NOMO-1 (cell line): ENCODE results near the gene BDKRB2.

ENCODE experiments used
- DNase-seq, 2 experiments: peaks; one replicate each; lab custom pipeline; 2025; ENCODE audit not compliant: unreplicated experiment in 2 of 2; lab: John Stamatoyannopoulos, UW

BDKRB2 gene

DNA sequence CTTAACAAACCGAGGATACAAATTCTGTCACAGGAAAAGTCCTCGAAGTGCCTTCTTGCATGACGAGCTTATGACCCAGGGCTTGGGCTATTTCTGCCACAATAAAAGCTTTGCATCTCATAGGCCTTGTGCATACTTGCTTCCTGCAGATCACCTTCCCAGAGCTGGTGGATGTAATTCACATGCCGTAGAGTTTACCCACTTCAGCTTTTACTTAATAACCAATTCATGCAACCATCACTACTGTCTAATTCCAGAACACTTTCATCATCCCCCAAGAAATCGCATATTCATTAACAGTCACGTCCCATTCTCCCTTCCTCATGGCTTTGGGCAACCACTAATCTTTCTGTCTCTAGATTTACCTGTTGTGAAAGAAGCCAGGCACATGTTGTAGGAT lies 42.4 kb downstream of the BDKRB2 start:
- no peak for DNase-seq

GRCh38 chr14:96249029-96249428 lies 44.4 kb downstream of the BDKRB2 start:
- DNase-seq, result peak; percentile 92 to 95

- DNase-seq, result no peak
These were observed 45.8 kb downstream of the BDKRB2 start for GRCh38 chr14:96250485-96250884.

DNA sequence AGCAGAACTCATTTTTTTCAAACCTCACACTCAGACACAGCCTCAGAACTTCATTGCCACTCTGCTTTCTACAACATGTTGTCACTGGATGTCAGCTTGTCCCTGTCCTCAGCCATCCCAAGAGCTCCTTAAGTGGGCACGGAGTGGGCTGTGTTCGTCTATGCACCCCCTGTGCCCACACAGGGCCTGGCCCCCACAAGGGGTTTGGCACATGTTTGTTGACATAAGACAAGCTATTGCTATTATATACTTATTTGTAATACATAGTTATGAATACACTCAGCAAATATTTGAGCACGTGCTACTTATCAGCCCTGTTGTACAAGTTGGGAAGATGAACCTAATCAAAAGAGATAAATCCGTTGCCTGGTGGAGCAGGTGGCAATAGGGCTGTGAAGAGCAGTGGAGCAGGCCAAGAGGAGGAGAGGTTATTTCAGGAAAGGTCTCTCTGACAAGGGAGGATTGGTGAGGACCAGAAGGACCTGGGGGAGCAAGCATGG lies 47.1 kb downstream of the BDKRB2 start:
- no peak for DNase-seq

- DNase-seq, result no peak
These were observed 47.8 kb downstream of the BDKRB2 start for GRCh38 chr14:96252323-96252998.

DNA sequence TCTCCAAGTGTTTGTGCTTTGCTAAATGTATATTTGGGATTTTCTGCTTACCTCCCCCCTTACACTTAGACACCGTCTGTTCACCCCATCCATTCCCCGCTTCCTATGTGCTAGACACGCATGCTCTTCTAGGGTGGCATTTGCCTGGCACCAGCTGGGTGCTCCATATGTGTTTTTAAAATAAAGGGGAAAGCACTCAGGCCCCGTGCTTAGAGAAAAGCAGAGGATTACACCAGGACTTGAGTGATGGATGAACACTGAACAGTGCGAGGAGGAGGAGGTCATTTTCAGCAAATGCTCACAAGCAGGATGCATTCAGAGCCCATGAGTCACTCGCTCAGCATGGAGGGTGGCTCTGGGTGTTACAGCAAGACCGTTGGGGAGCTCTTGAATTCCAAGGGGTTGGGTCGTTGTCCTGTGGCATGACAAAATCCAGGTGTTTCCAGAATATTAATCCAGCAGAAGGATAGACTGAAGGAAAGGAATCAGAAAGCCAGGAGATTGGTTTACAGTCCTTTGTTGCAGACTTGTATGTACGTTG lies 48.4 kb downstream of the BDKRB2 start:
- no peak for DNase-seq

GRCh38 chr14:96254687-96255086 lies 50.0 kb downstream of the BDKRB2 start:
- DNase-seq, result no peak

GRCh38 chr14:96255501-96256366 lies 51.1 kb downstream of the BDKRB2 start, which contains the start of gene BDKRB1:
TSS of gene BDKRB1 (plus strand) at chr14:96256210. CDS start at chr14:96263683, 7,473 bp downstream.
- DNase-seq, result no peak

GRCh38 chr14:96256407-96256806 lies 51.8 kb downstream of the BDKRB2 start:
- no peak for DNase-seq

- DNase-seq, result no peak
These were observed 52.4 kb downstream of the BDKRB2 start for GRCh38 chr14:96257056-96257455.

GRCh38 chr14:96257900-96258299 lies 53.3 kb downstream of the BDKRB2 start:
- DNase-seq, result no peak

- DNase-seq, result peak; percentile 11 to 52
These were observed 55.7 kb downstream of the BDKRB2 start for GRCh38 chr14:96260341-96260821.

DNA sequence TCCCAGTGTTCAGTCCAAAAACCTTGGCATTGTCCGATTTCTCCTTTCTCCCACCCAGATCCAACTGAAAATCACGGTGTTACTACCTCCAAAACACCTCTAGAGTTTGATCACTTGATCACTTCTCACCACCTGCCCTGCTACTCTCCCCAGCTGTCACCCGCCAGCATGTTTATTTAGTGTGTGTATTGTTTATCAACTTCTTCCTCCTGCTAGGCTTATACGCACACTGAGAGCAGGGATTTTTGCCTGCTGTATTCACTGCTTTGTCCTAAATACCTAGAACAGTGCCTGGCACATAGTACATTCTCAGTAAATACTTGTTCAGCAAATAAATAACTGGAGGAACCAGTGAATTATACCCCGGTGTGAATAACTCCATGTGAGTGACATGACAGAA lies 56.4 kb downstream of the BDKRB2 start:
- no peak for DNase-seq

- DNase-seq, result no peak
These were observed 57.4 kb downstream of the BDKRB2 start for GRCh38 chr14:96261772-96262655.

GRCh38 chr14:96263347-96264199 lies 58.9 kb downstream of the BDKRB2 start:
- DNase-seq, result no peak

GRCh38 chr14:96264200-96264553 lies 59.5 kb downstream of the BDKRB2 start:
- no peak for DNase-seq

- DNase-seq, result no peak
These were observed 60.2 kb downstream of the BDKRB2 start for GRCh38 chr14:96264853-96265252.

- no peak for DNase-seq
These were observed 60.9 kb downstream of the BDKRB2 start for GRCh38 chr14:96265383-96266095.

DNA sequence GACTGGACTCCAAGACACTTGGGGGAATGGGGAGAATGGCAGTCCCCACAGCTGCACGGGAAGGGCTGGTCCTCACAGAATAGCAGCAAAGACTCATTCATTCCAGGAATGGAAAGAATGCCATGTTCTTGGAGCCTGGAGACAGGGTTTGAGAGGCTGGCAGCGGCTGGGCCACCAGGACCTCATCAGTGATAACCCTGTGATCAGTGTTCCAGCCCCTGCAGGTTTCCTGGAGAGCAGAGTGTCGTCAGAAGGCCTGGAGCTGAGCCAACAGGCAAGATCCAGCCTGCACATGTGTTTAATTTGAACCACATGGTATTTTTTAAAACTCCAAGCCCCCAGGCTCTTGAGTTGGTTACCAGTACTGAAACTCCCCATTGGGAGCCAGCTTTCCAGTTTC lies 62.7 kb downstream of the BDKRB2 start:
- DNase-seq, result no peak
